Bronchial epithelial cell (primary cell): Measurements from ENCODE around the gene DAGLA. TPM values are rescaled to one million over a fixed set of nuclear protein-coding genes. Genes with fewer than 3 reads are reported as not detected.

Experiments used
- DNase-seq: peaks from one replicate; pipeline ENCODE4 v3.0.0-alpha.2; 2010; ENCODE audit warnings: low read depth
- FAIRE-seq: peaks from 2 replicates; lab custom pipeline; 2011; peaks lifted over from hg19 to GRCh38; lab: Jason Lieb, UNC
- H3K27me3 ChIP-seq: 2 replicates; pipeline ENCODE4 v1.5.1; 2011; ENCODE audit warnings: low read length; ENCODE audit not compliant: control insufficient read depth, insufficient read depth
- H3K36me3 ChIP-seq: 2 replicates; pipeline ENCODE4 v1.5.1; 2011; ENCODE audit warnings: low read length; ENCODE audit not compliant: control insufficient read depth, insufficient read depth
- H3K4me3 ChIP-seq: 2 replicates; pipeline ENCODE4 v1.5.1; 2011; ENCODE audit warnings: mild to moderate bottlenecking, low read depth, low read length, control low read depth
- total RNA-seq: library from RNA; depleted of rRNA; stranded (reverse); fragments of >200 nt; gene quantifications from 2 replicates; pipeline ENCODE4 v1.2.1, GENCODE V29; 2014
- TF ChIP-seq, protein P1 (sequence below): IDR thresholded peaks from 2 replicates; pipeline ENCODE4 v1.5.1; 2011; ENCODE audit warnings: mild to moderate bottlenecking, moderate library complexity, low read length, control low read depth, inconsistent platforms; ENCODE audit not compliant: insufficient read depth, severe bottlenecking

The DAGLA gene
- total RNA-seq, 1 donor from 2014 or later, result under 0.01 TPM

DNA sequence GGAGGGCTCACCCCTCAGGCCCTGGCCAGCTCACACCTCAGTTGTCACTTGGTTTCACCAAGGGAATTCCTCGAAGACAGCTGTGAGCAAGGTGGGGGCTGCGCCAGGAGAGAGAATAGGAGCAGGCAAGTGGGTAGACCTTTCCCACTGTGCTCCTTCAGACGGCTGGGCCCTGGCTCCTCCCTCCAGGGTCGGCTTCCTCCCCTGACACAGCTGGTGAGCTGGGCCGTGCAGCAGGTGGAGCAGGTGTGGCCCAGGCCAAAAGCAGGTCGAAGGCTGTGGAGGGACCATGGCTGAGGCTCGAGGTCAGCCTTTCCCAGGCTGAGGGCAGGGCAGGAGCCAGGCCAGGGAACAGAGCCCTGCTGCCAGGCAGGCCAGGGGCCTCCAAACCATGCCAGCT lies 59.8 kb downstream of the DAGLA start:
- H3K27me3 ChIP-seq, result no peaks in the 10 kb centered on the region
- TF ChIP-seq, protein P1, sequence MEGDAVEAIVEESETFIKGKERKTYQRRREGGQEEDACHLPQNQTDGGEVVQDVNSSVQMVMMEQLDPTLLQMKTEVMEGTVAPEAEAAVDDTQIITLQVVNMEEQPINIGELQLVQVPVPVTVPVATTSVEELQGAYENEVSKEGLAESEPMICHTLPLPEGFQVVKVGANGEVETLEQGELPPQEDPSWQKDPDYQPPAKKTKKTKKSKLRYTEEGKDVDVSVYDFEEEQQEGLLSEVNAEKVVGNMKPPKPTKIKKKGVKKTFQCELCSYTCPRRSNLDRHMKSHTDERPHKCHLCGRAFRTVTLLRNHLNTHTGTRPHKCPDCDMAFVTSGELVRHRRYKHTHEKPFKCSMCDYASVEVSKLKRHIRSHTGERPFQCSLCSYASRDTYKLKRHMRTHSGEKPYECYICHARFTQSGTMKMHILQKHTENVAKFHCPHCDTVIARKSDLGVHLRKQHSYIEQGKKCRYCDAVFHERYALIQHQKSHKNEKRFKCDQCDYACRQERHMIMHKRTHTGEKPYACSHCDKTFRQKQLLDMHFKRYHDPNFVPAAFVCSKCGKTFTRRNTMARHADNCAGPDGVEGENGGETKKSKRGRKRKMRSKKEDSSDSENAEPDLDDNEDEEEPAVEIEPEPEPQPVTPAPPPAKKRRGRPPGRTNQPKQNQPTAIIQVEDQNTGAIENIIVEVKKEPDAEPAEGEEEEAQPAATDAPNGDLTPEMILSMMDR, result no peak
- no peak overlapping the region for H3K4me3 ChIP-seq
- H3K36me3 ChIP-seq, result no peaks in the 10 kb centered on the region
- DNase-seq (no peak), FAIRE-seq (no peak)

DNA sequence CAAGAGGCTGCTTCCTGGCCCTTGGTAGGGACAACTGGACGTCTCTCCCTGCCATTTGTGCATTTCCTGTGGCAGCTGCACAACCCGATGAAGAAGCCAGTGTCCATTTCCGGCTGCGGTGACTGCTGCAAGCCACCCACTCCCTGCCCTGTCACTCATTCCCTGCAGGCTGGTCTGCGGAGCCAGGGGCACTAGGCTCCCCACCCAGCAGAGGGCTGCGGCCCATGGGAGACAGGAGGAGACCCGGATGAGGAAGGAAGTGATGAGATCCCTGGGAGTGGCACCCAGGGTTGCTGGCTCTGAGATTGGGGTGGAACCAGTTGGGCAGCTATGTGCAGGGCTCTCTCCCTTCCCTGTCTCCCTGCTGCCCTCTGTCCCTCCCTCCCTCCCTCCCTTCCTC lies 62.2 kb downstream of the DAGLA start:
- Histone ChIP-seq H3K27me3 (no peaks in the 10 kb centered on the region), H3K36me3 (no peaks in the 10 kb centered on the region), H3K4me3 (no peak overlapping the region)
- TF ChIP-seq, protein P1, result no peak
- FAIRE-seq (no peak), DNase-seq (peak; percentile 15)

DNA sequence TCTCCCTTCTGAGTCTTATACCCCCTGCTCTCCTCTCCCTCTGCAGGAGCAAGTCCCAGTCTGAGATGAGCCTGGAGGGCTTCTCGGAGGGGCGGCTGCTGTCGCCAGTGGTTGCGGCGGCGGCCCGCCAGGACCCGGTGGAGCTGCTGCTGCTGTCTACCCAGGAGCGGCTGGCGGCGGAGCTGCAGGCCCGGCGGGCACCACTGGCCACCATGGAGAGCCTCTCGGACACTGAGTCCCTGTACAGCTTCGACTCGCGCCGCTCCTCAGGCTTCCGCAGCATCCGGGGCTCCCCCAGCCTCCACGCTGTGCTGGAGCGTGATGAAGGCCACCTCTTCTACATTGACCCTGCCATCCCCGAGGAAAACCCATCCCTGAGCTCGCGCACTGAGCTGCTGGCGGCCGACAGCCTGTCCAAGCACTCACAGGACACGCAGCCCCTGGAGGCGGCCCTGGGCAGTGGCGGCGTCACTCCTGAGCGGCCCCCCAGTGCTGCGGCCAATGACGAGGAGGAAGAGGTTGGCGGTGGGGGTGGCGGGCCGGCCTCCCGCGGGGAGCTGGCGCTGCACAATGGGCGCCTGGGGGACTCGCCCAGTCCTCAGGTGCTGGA lies 63.4 kb downstream of the DAGLA start:
- TF ChIP-seq, protein P1, result no peak
- FAIRE-seq (no peak), DNase-seq (no peak)
- H3K36me3 ChIP-seq, result no peaks in the 10 kb centered on the region
- H3K4me3 ChIP-seq, result no peak overlapping the region
- H3K27me3 ChIP-seq, result no peaks in the 10 kb centered on the region

DNA sequence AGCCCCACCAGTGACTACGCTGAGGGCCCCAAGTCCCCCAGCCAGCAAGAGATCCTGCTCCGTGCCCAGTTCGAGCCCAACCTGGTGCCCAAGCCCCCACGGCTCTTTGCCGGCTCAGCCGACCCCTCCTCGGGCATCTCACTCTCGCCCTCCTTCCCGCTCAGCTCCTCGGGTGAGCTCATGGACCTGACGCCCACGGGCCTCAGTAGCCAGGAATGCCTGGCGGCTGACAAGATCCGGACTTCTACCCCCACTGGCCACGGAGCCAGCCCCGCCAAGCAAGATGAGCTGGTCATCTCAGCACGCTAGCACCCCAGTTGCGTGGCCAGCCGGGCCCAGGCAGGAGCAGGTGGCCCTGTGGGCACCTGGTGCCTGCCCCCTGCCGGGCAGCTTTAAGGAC lies 64.0 kb downstream of the DAGLA start:
- no peak for DNase-seq
- no peaks in the 10 kb centered on the region for H3K27me3 ChIP-seq
- FAIRE-seq, result no peak
- TF ChIP-seq, protein P1, result no peak
- no peak overlapping the region for H3K4me3 ChIP-seq
- no peaks in the 10 kb centered on the region for H3K36me3 ChIP-seq

DNA sequence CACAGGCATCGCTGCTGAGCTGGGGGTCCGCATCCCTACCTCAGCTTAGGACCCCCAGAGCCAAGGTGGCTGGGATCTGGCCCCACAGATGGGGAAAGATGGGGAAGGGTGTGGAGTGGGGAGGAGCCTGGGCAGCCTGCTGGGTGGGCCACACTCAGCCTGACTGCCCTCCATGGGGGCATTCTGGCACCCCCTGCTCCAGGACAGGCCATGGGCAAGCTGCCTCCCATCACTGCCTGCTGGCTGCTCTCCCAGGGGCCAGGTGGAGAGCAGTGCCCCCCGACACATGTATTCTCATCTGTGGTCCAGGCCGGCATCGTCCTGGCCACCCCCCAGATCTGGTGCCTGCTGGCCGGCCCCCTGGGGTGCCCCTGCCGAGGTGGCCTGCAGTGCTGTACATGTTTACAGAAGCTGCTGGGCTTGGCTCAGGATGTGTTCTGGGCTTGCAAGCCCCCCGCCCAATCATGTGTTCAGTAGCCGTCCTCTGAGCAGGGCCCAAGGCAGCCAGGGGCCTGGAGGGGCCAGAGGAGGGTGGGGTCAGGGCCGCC lies 64.5 kb downstream of the DAGLA start:
- TF ChIP-seq, protein P1, result no peak
- DNase-seq (no peak), FAIRE-seq (no peak)
- H3K27me3 ChIP-seq, result no peaks in the 10 kb centered on the region
- no peaks in the 10 kb centered on the region for H3K36me3 ChIP-seq
- no peak overlapping the region for H3K4me3 ChIP-seq
